GM12878 (cell line): ENCODE data around the gene ADAM29. TPM values are rescaled to one million over a fixed set of nuclear protein-coding genes. Genes with fewer than 3 reads are reported as not detected.

Experiments used
- BHLHE40 ChIP-seq, 2 experiments: fragments of 450-650 bp in 1 of 2; IDR thresholded peaks; 2 replicates each; pipeline ENCODE4 v1.6.1; 2011 to 2017; ENCODE audit warnings: low read depth in 2 of 2, borderline replicate concordance in 1 of 2, improper control_type of control experiment in 1 of 2, low read length in 1 of 2, mild to moderate bottlenecking in 1 of 2
- CBFB ChIP-seq: IDR thresholded peaks from 2 replicates; pipeline ENCODE4 v1.6.1; 2016; ENCODE audit warnings: antibody characterized with exemption, low read depth
- CREB1 ChIP-seq: IDR thresholded peaks from 2 replicates; pipeline ENCODE4 v1.6.1; 2012; ENCODE audit warnings: low read depth, mild to moderate bottlenecking, inconsistent platforms
- DPF2 ChIP-seq: fragments of 450-650 bp; IDR thresholded peaks from 2 replicates; pipeline ENCODE4 v1.6.1; 2017; ENCODE audit warnings: mild to moderate bottlenecking
- KLF5 ChIP-seq: fragments of 450-650 bp; IDR thresholded peaks from 2 replicates; pipeline ENCODE4 v1.6.1; 2014; ENCODE audit warnings: mild to moderate bottlenecking; ENCODE audit not compliant: partially characterized antibody
- MTA3 ChIP-seq: IDR thresholded peaks from 2 replicates; pipeline ENCODE4 v1.6.1; 2012; ENCODE audit warnings: low read length, inconsistent platforms, borderline replicate concordance
- NFIC ChIP-seq: IDR thresholded peaks from 2 replicates; pipeline ENCODE4 v1.6.1; 2012; ENCODE audit warnings: low read depth, mild to moderate bottlenecking, inconsistent platforms, low read length, moderate library complexity
- POLR2AphosphoS5 ChIP-seq: IDR thresholded peaks from 2 replicates; pipeline ENCODE4 v1.6.1; 2011; ENCODE audit warnings: mild to moderate bottlenecking, low read length, inconsistent platforms
- POU2F2 ChIP-seq: IDR thresholded peaks from 3 replicates; pipeline ENCODE4 v1.6.1; 2011; ENCODE audit warnings: low read depth, mild to moderate bottlenecking, low read length, borderline replicate concordance
- SIX5 ChIP-seq: IDR thresholded peaks from 2 replicates; pipeline ENCODE4 v1.6.1; 2011; ENCODE audit warnings: mild to moderate bottlenecking, low read depth, low read length, moderate library complexity; ENCODE audit not compliant: severe bottlenecking
- SP1 ChIP-seq: IDR thresholded peaks from one replicate; pipeline ENCODE4 v1.6.1; 2011; ENCODE audit warnings: low read depth, low read length
- ZNF384 ChIP-seq: IDR thresholded peaks from 2 replicates; pipeline ENCODE4 v1.6.1; 2012; ENCODE audit warnings: low read depth, mild to moderate bottlenecking, low read length, improper control_type of control experiment, borderline replicate concordance
- ZNF622 ChIP-seq: fragments of 450-650 bp; IDR thresholded peaks from 2 replicates; pipeline ENCODE4 v1.6.1; 2017; ENCODE audit warnings: mild to moderate bottlenecking, inconsistent platforms
- polyA plus RNA-seq, 11 experiments: library from polyadenylated mRNA; depleted of rRNA in 4 of 11; unstranded in 6 of 11; stranded (reverse) in 5 of 11; fragments of >200 nt; fragmentation: Nextera tagmentation in 4 of 11; fragmentation: Illumina TruSeq in 1 of 11; extraction: Ambion mirVana in 4 of 11; extraction: Trizol in 1 of 11; gene quantifications; 1 replicate in 1 of 11; 2 replicates in 10 of 11; pipeline versions ENCODE4 v1.2.1 to v1.2.3, GENCODE V29; 2011 to 2016; ENCODE audit warnings: inconsistent platforms in 2 of 11, missing spikeins in 2 of 11, low read depth in 1 of 11
- total RNA-seq, 4 experiments: library from RNA; depleted of rRNA in 3 of 4; stranded (reverse); fragments of >200 nt in 3 of 4; fragmentation: Illumina TruSeq in 1 of 4; extraction: Trizol in 1 of 4; gene quantifications; 2 replicates each; pipeline versions ENCODE4 v1.2.1 to v1.2.3, GENCODE V29; 2013 to 2021
- TF ChIP-seq, protein P1 (sequence below): fragments of 150-350 bp; IDR thresholded peaks from 2 replicates; pipeline ENCODE4 v1.6.1; 2014; ENCODE audit warnings: mild to moderate bottlenecking, low read depth, low read length
- TF ChIP-seq, protein P2 (sequence below): IDR thresholded peaks from 2 replicates; pipeline ENCODE4 v1.6.1; 2012; ENCODE audit warnings: low read depth, low read length, improper control_type of control experiment
- TF ChIP-seq, protein P3 (sequence below): fragments of 450-650 bp; IDR thresholded peaks from 2 replicates; pipeline ENCODE4 v1.6.1; 2017; ENCODE audit warnings: low read depth, mild to moderate bottlenecking, moderate library complexity

Gene ADAM29
- total and polyA plus RNA-seq, 10 of the 15 experiments (the other 5 are each of a cell fraction or from before 2014, with no cell fraction given), result 0.04 to 0.20 (median 0.10) TPM; not detected in 7

DNA sequence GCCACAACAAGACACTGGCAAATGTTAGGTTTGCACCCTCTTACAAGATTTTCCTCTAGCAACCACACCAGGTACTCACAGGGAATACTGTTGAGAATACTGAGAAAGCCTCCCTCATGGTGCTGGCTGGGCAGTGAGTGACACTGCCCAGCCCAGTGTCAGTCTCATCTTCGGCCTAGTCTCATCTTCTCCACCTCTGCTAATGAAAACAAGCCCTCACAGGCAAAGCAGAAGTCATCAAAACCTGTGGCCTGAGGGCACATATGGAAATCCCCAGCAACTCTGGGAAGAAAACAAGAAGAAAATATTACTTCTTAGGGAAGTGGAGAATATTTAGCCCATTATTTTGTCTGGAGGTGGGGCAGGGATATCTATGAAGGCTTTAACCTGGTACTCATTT is 7.9 kb upstream of the ADAM29 start (continued):
- TF ChIP-seq MTA3 (no peak), ZNF622 (no peak), CBFB (no peak), POU2F2 (no peak), DPF2 (0 out of 2 replicates have a peak, but pooled peaks have one; percentile 30), POLR2AphosphoS5 (no peak), ZNF384 (no peak), SIX5 (no peak), BHLHE40 (IDR thresholded peaks at IDR 0.05; ENCODE audit: borderline replicate concordance in 1 of 2, low read depth in 2 of 2, low read length in 1 of 2) (no peak), KLF5 (no peak), NFIC (no peak), SP1 (no peak), CREB1 (no peak)
- TF ChIP-seq, protein P1, sequence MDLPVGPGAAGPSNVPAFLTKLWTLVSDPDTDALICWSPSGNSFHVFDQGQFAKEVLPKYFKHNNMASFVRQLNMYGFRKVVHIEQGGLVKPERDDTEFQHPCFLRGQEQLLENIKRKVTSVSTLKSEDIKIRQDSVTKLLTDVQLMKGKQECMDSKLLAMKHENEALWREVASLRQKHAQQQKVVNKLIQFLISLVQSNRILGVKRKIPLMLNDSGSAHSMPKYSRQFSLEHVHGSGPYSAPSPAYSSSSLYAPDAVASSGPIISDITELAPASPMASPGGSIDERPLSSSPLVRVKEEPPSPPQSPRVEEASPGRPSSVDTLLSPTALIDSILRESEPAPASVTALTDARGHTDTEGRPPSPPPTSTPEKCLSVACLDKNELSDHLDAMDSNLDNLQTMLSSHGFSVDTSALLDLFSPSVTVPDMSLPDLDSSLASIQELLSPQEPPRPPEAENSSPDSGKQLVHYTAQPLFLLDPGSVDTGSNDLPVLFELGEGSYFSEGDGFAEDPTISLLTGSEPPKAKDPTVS, result no peak
- TF ChIP-seq, protein P2, sequence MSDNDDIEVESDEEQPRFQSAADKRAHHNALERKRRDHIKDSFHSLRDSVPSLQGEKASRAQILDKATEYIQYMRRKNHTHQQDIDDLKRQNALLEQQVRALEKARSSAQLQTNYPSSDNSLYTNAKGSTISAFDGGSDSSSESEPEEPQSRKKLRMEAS, result no peak
- TF ChIP-seq, protein P3, sequence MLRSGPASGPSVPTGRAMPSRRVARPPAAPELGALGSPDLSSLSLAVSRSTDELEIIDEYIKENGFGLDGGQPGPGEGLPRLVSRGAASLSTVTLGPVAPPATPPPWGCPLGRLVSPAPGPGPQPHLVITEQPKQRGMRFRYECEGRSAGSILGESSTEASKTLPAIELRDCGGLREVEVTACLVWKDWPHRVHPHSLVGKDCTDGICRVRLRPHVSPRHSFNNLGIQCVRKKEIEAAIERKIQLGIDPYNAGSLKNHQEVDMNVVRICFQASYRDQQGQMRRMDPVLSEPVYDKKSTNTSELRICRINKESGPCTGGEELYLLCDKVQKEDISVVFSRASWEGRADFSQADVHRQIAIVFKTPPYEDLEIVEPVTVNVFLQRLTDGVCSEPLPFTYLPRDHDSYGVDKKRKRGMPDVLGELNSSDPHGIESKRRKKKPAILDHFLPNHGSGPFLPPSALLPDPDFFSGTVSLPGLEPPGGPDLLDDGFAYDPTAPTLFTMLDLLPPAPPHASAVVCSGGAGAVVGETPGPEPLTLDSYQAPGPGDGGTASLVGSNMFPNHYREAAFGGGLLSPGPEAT, result peak; percentile 33; the same call in 1 of the 2 replicates
